HepG2 (cell line): Measurements from ENCODE around the gene SLC4A5. TPM values are rescaled to one million over a fixed set of nuclear protein-coding genes. Genes with fewer than 3 reads are reported as not detected.

Experiments used
- ARID5B ChIP-seq: IDR thresholded peaks from 2 replicates; pipeline ENCODE4 v1.4.0; 2020; ENCODE audit warnings: mild to moderate bottlenecking, missing genetic modification reagents
- ARNTL ChIP-seq: sonication (generic); formaldehyde crosslinking; IDR thresholded peaks from 2 replicates; pipeline ENCODE4 v1.4.0; 2020; ENCODE audit warnings: mild to moderate bottlenecking, missing genetic modification reagents
- BHLHE40 ChIP-seq: IDR thresholded peaks from 2 replicates; pipeline ENCODE4 v1.6.1; 2011; ENCODE audit warnings: low read length, improper control_type of control experiment
- CENPBD1 ChIP-seq: sonication (generic); formaldehyde crosslinking; IDR thresholded peaks from 2 replicates; pipeline ENCODE4 v1.8.0; 2022; ENCODE audit warnings: missing genetic modification reagents, low read depth, mild to moderate bottlenecking, borderline replicate concordance
- CENPX ChIP-seq: sonication (generic); formaldehyde crosslinking; IDR thresholded peaks from 2 replicates; pipeline ENCODE4 v1.9.0; 2021; ENCODE audit warnings: mild to moderate bottlenecking, missing genetic modification reagents, moderate library complexity
- DNMT1 ChIP-seq: sonication (generic); formaldehyde crosslinking; IDR thresholded peaks from 2 replicates; pipeline ENCODE4 v1.5.1; 2020; ENCODE audit warnings: mild to moderate bottlenecking, missing genetic modification reagents
- HMGA1 ChIP-seq: sonication (generic); formaldehyde crosslinking; conservative IDR thresholded peaks from 2 replicates; pipeline ENCODE4 v1.4.0; 2020; ENCODE audit warnings: missing genetic modification reagents
- KLF12 ChIP-seq: sonication (generic); formaldehyde crosslinking; IDR thresholded peaks from 2 replicates; pipeline ENCODE4 v1.4.0; 2020; ENCODE audit warnings: missing genetic modification reagents, borderline replicate concordance
- NR2C2 ChIP-seq: sonication (generic); formaldehyde crosslinking; IDR thresholded peaks from 2 replicates; pipeline ENCODE4 v1.4.0; 2020; ENCODE audit warnings: missing genetic modification reagents, mild to moderate bottlenecking, moderate library complexity, borderline replicate concordance
- SATB2 ChIP-seq: sonication (generic); formaldehyde crosslinking; IDR thresholded peaks from 2 replicates; pipeline ENCODE4 v1.5.0; 2020; ENCODE audit warnings: missing genetic modification reagents
- SNAPC5 ChIP-seq: sonication (generic); formaldehyde crosslinking; IDR thresholded peaks from 2 replicates; pipeline ENCODE4 v1.8.1; 2023; ENCODE audit warnings: mild to moderate bottlenecking, missing genetic modification reagents, borderline replicate concordance
- SOX5 ChIP-seq: IDR thresholded peaks from 2 replicates; pipeline ENCODE4 v1.6.1; 2016; ENCODE audit warnings: borderline replicate concordance
- ZNF282 ChIP-seq: fragments of 450-650 bp; IDR thresholded peaks from 2 replicates; pipeline ENCODE4 v1.6.1; 2018; ENCODE audit not compliant: partially characterized antibody
- ZNF512 ChIP-seq: sonication (generic); formaldehyde crosslinking; IDR thresholded peaks from 2 replicates; pipeline ENCODE4 v1.4.0; 2020; ENCODE audit warnings: mild to moderate bottlenecking, missing genetic modification reagents
- ZNF607 ChIP-seq: sonication (generic); formaldehyde crosslinking; IDR thresholded peaks from 2 replicates; pipeline ENCODE4 v1.5.1; 2020; ENCODE audit warnings: missing genetic modification reagents, mild to moderate bottlenecking, borderline replicate concordance
- ZNF839 ChIP-seq: sonication (generic); formaldehyde crosslinking; IDR thresholded peaks from 2 replicates; pipeline ENCODE4 v1.4.0; 2020; ENCODE audit warnings: missing genetic modification reagents, mild to moderate bottlenecking, borderline replicate concordance
- ZNF841 ChIP-seq: sonication (generic); formaldehyde crosslinking; IDR thresholded peaks from 2 replicates; pipeline ENCODE4 v1.8.1; 2023; ENCODE audit warnings: missing genetic modification reagents, borderline replicate concordance
- ZSCAN9 ChIP-seq: IDR thresholded peaks from 2 replicates; pipeline ENCODE4 v1.6.1; 2016; ENCODE audit warnings: borderline replicate concordance
- ZXDC ChIP-seq: sonication (generic); formaldehyde crosslinking; IDR thresholded peaks from 2 replicates; pipeline ENCODE4 v1.5.0; 2020; ENCODE audit warnings: mild to moderate bottlenecking, missing genetic modification reagents
- polyA plus RNA-seq, 8 experiments: library from polyadenylated mRNA; depleted of rRNA in 3 of 8; stranded (reverse) in 7 of 8; unstranded in 1 of 8; fragments of >200 nt; fragmentation: Illumina TruSeq in 4 of 8; extraction: Trizol in 4 of 8; gene quantifications; 2 replicates each; pipeline versions ENCODE4 v1.2.1 to v1.2.3, GENCODE V29; 2011 to 2016; ENCODE audit warnings: low read depth in 4 of 8, missing spikeins in 1 of 8, mixed read lengths in 1 of 8; ENCODE audit not compliant: insufficient read depth in 1 of 8
- total RNA-seq, 5 experiments: library from RNA; depleted of rRNA; stranded (reverse); fragments of >200 nt; fragmentation: Illumina TruSeq; extraction: Trizol; gene quantifications; 2 replicates each; pipeline ENCODE4 v1.2.3, GENCODE V29; 2016; ENCODE audit warnings: low read depth in 1 of 5

SLC4A5 gene
- total and polyA plus RNA-seq, 2 of the 13 experiments (the other 11 are each of a cell fraction or from before 2014, with no cell fraction given) = 0.50 TPM; not detected in 1

GRCh38 chr2:74178211-74179062, 164.8 kb downstream of the SLC4A5 start, which contains the start of gene MOB1A (continued):
- TF ChIP-seq SATB2 (peak; percentile 70; the same call in 1 of the 2 replicates), HMGA1 (CRISPR knock-in tag) (no peak), ZNF839 (CRISPR knock-in tag) (peak; percentile 30; the same call in 1 of the 2 replicates), SOX5 (CRISPR knock-in tag) (0 out of 2 replicates have a peak, but pooled peaks have one; percentile 14), ZSCAN9 (CRISPR knock-in tag) (peak; percentile 90), CENPX (CRISPR knock-in tag) (no peak), DNMT1 (no peak; the same call in 1 of the 2 replicates), NR2C2 (CRISPR knock-in tag) (no peak; the same call in none of the 2 replicates), ARNTL (CRISPR knock-in tag) (no peak), ZNF512 (0 out of 2 replicates have a peak, but pooled peaks have one; percentile 48), ARID5B (CRISPR knock-in tag) (0 out of 2 replicates have a peak, but pooled peaks have one; percentile 40), ZNF282 (no peak), BHLHE40 (no peak), CENPBD1 (CRISPR knock-in tag) (no peak), KLF12 (0 out of 2 replicates have a peak, but pooled peaks have one; percentile 24), SNAPC5 (CRISPR knock-in tag) (no peak), ZXDC (CRISPR knock-in tag) (peak; percentile 75; the same call in 1 of the 2 replicates), ZNF841 (no peak), ZNF607 (CRISPR knock-in tag) (no peak; the same call in 1 of the 2 replicates)
